ENCODE data around the gene KIF1C.
"Not testable (repeated sequence)": the region's sequence is repeated elsewhere in the genome, so short reads cannot be mapped to it uniquely, and the experiment has no call there.

KIF1C gene

GRCh38 chr17:5045496-5045895 is 47.7 kb downstream of the KIF1C start:
- DNase-seq: no peak

- DNase-seq: no peak
These were observed 49.7 kb downstream of the KIF1C start for GRCh38 chr17:5047446-5047845.

GRCh38 chr17:5049314-5049841 is 51.6 kb downstream of the KIF1C start:
- no peak for DNase-seq

GRCh38 chr17:5050278-5050677 is 52.5 kb downstream of the KIF1C start:
- no peak for DNase-seq

GRCh38 chr17:5055543-5055942 is 57.8 kb downstream of the KIF1C start:
- DNase-seq: no peak

GRCh38 chr17:5065227-5065744 is 67.5 kb downstream of the KIF1C start:
- no peak for DNase-seq

- no peak for DNase-seq
These were observed 70.5 kb downstream of the KIF1C start for GRCh38 chr17:5068236-5068635.

GRCh38 chr17:5069724-5070123 is 72.0 kb downstream of the KIF1C start:
- no peak for DNase-seq

- not testable (repeated sequence) for DNase-seq
These were observed 77.7 kb downstream of the KIF1C start for GRCh38 chr17:5075472-5075871.

- not testable (repeated sequence) for DNase-seq
These were observed 79.5 kb downstream of the KIF1C start for GRCh38 chr17:5077275-5077674.

GRCh38 chr17:5077781-5078105 is 80.0 kb downstream of the KIF1C start:
- no peak for DNase-seq

All from 8988T (cell line).